SK-N-SH (cell line): ENCODE data around the gene UVRAG. TPM values are rescaled to one million over a fixed set of nuclear protein-coding genes. Genes with fewer than 3 reads are reported as not detected.

ENCODE experiments used
- CTCF ChIA-PET: fragments of 300-600, 350-600 bp; formaldehyde crosslinking; extraction: SDS; loops from one replicate; lab custom pipeline; 2021; lab: Yijun Ruan, JAX
- POLR2A ChIA-PET: fragments of 350-600 bp; sonication (Branson Sonifier 250); formaldehyde crosslinking; extraction: SDS; loops from one replicate; lab custom pipeline; 2020; ENCODE audit warnings: antibody characterized with exemption, inconsistent platforms; lab: Yijun Ruan, JAX
- DNase-seq: peaks from one replicate; pipeline ENCODE4 v3.0.0; 2012
- H2AFZ ChIP-seq: fragments of 200-600 bp; sonication (generic); 2 replicates; pipeline ENCODE4 v1.8.1; 2016; ENCODE audit warnings: antibody characterized with exemption, mild to moderate bottlenecking, low read depth
- H3F3A ChIP-seq: fragments of 200-600 bp; sonication (generic); replicated peaks from 2 replicates; pipeline ENCODE3; 2016; ENCODE audit warnings: antibody characterized with exemption, mild to moderate bottlenecking; ENCODE audit not compliant: insufficient read depth
- H3K27ac ChIP-seq, 2 experiments: fragments of 200-500 bp in 1 of 2; fragments of 200-600 bp in 1 of 2; sonication (Bioruptor generic) in 1 of 2; sonication (generic), shearing (Covaris generic) in 1 of 2; 2 replicates each; pipeline versions ENCODE4 v1.5.1 to v1.6.1; 2014 to 2016; ENCODE audit warnings: low read depth in 2 of 2, inconsistent platforms in 1 of 2, low read length in 1 of 2, mild to moderate bottlenecking in 1 of 2, mixed read lengths in 1 of 2
- H3K27me3 ChIP-seq: fragments of 200-600 bp; sonication (generic), shearing (Covaris generic); 2 replicates; pipeline ENCODE4 v1.6.1; 2016; ENCODE audit warnings: mixed run types; ENCODE audit not compliant: insufficient read depth
- H3K36me3 ChIP-seq, 2 experiments: fragments of 200-500 bp in 1 of 2; fragments of 200-600 bp in 1 of 2; sonication (Bioruptor generic) in 1 of 2; sonication (generic) in 1 of 2; replicated peaks in 1 of 2; 2 replicates each; pipeline versions ENCODE3 to v1.5.1; 2014 to 2016; ENCODE audit warnings: low read length in 1 of 2, mild to moderate bottlenecking in 1 of 2; ENCODE audit not compliant: insufficient read depth in 2 of 2, control insufficient read depth in 1 of 2
- H3K4me1 ChIP-seq, 2 experiments: fragments of 200-500 bp in 1 of 2; fragments of 200-600 bp in 1 of 2; sonication (Bioruptor generic) in 1 of 2; sonication (generic), shearing (Covaris generic) in 1 of 2; 2 replicates each; pipeline versions ENCODE4 v1.5.1 to v1.6.1; 2014 to 2016; ENCODE audit warnings: low read depth in 1 of 2, low read length in 1 of 2, mixed run types in 1 of 2; ENCODE audit not compliant: insufficient read depth in 2 of 2, control insufficient read depth in 1 of 2
- H3K4me2 ChIP-seq: fragments of 200-600 bp; sonication (generic), shearing (Covaris generic); 2 replicates; pipeline ENCODE4 v1.6.1; 2017; ENCODE audit warnings: mixed run types
- H3K4me3 ChIP-seq, 2 experiments: fragments of 200-500 bp in 1 of 2; fragments of 200-600 bp in 1 of 2; sonication (Bioruptor generic) in 1 of 2; sonication (generic), shearing (Covaris generic) in 1 of 2; 2 replicates each; pipeline versions ENCODE4 v1.5.1 to v1.8.1; 2014 to 2016; ENCODE audit warnings: low read depth in 2 of 2, inconsistent platforms in 1 of 2, low read length in 1 of 2, mild to moderate bottlenecking in 1 of 2, mixed read lengths in 1 of 2, moderate library complexity in 1 of 2
- H3K79me2 ChIP-seq: fragments of 200-600 bp; sonication (generic); 2 replicates; pipeline ENCODE4 v1.8.1; 2017; ENCODE audit warnings: mild to moderate bottlenecking; ENCODE audit not compliant: insufficient read depth
- H3K9ac ChIP-seq: fragments of 200-600 bp; sonication (generic); 2 replicates; pipeline ENCODE4 v1.6.1; 2017; ENCODE audit warnings: mixed run types
- H3K9me2 ChIP-seq: fragments of 200-600 bp; sonication (generic); 2 replicates; pipeline ENCODE4 v1.6.1; 2017; ENCODE audit warnings: mixed run types
- H3K9me3 ChIP-seq: fragments of 200-600 bp; sonication (generic); 2 replicates; pipeline ENCODE4 v1.6.1; 2017; ENCODE audit warnings: mixed run types, mild to moderate bottlenecking, moderate library complexity
- H4K20me1 ChIP-seq: fragments of 200-600 bp; sonication (generic); 2 replicates; pipeline ENCODE4 v1.6.1; 2017; ENCODE audit warnings: mild to moderate bottlenecking, mixed run types; ENCODE audit not compliant: insufficient read depth
- ELF1 ChIP-seq: IDR thresholded peaks from 2 replicates; pipeline ENCODE4 v1.4.0; 2012
- EP300 ChIP-seq, 2 experiments: IDR thresholded peaks; 2 replicates each; pipeline versions ENCODE4 v1.4.0 to v1.6.1; 2012; ENCODE audit warnings: borderline replicate concordance in 1 of 2, low read depth in 1 of 2, low read length in 1 of 2
- FOSL2 ChIP-seq: IDR thresholded peaks from 2 replicates; pipeline ENCODE4 v1.4.0; 2012; ENCODE audit warnings: low read depth, mild to moderate bottlenecking, moderate library complexity, borderline replicate concordance
- FOXJ3 ChIP-seq: sonication (generic); formaldehyde crosslinking; IDR thresholded peaks from 2 replicates; pipeline ENCODE4 v1.5.1; 2020; ENCODE audit warnings: mild to moderate bottlenecking, missing genetic modification reagents
- JUND ChIP-seq: IDR thresholded peaks from 2 replicates; pipeline ENCODE4 v1.4.0; 2012
- MAX ChIP-seq: IDR thresholded peaks from 2 replicates; pipeline ENCODE4 v1.4.0; 2012; ENCODE audit warnings: low read depth
- MXI1 ChIP-seq: IDR thresholded peaks from 2 replicates; pipeline ENCODE4 v1.6.1; 2012; ENCODE audit warnings: mild to moderate bottlenecking, low read depth, low read length, improper control_type of control experiment
- PBX3 ChIP-seq: IDR thresholded peaks from 2 replicates; pipeline ENCODE4; 2012
- POLR2AphosphoS5 ChIP-seq: IDR thresholded peaks from 2 replicates; pipeline ENCODE4 v1.6.1; 2012; ENCODE audit warnings: low read depth, low read length
- RAD21 ChIP-seq: IDR thresholded peaks from 2 replicates; pipeline ENCODE4 v1.6.1; 2012; ENCODE audit warnings: mild to moderate bottlenecking, low read length
- RFX5 ChIP-seq: IDR thresholded peaks from 2 replicates; pipeline ENCODE4 v1.6.1; 2012; ENCODE audit warnings: mild to moderate bottlenecking, improper control_type of control experiment, low read length
- SIN3A ChIP-seq: IDR thresholded peaks from 2 replicates; pipeline ENCODE4 v1.6.1; 2012; ENCODE audit warnings: low read depth, mild to moderate bottlenecking, low read length, moderate library complexity, borderline replicate concordance
- SMC3 ChIP-seq: IDR thresholded peaks from 2 replicates; pipeline ENCODE4 v1.6.1; 2012; ENCODE audit warnings: low read depth, low read length, improper control_type of control experiment
- WGBS: methylation state at CpG from one replicate; pipeline ENCODE4 v1.1.6; 2017; ENCODE audit warnings: low lambda C conversion rate; 5-methylcytosine and 5-hydroxymethylcytosine counted together
- polyA plus RNA-seq, 3 experiments: library from polyadenylated mRNA; depleted of rRNA; stranded (reverse); fragments of >200 nt; gene quantifications; 2 replicates each; pipeline ENCODE4 v1.2.3, GENCODE V29; 2012

The UVRAG gene
- polyA plus RNA-seq, 1 of the 3 experiments (the other 2 are of a cell fraction): 5.8 TPM

- TF ChIP-seq MAX: no peak
- TF ChIP-seq MXI1: no peak
- no peak for TF ChIP-seq ELF1
- TF ChIP-seq, all 33 proteins: peak for 0
Measured at GRCh38 chr11:76151556-76152085, 336.6 kb downstream of the UVRAG start (continued).

GRCh38 chr11:76152086-76152681 is 337.2 kb downstream of the UVRAG start:
- Histone ChIP-seq H3K4me3 (peak overlapping the region in 1 of 2 experiments; percentile 46; a peak in 1 of 4 replicates), H3K79me2 (no peaks in the 10 kb centered on the region), H3K9ac (no peak overlapping the region), H3K9me3 (no peaks in the 10 kb centered on the region), H3K36me3 (no peaks in the 10 kb centered on the region), H3F3A (no peaks in the 10 kb centered on the region), H2AFZ (no peak overlapping the region), H4K20me1 (no peaks in the 10 kb centered on the region), H3K27me3 (no peaks in the 10 kb centered on the region), H3K4me2 (no peak overlapping the region), H3K27ac (no peak overlapping the region), H3K9me2 (no peaks in the 10 kb centered on the region), H3K4me1 (peaks cover 0 to 37% of the 10 kb centered on the region in 2 experiments; a peak in 2 of 4 replicates)
- TF ChIP-seq RAD21: no peak
- TF ChIP-seq SIN3A: no peak
- TF ChIP-seq JUND: no peak
- no peak for TF ChIP-seq FOSL2
- TF ChIP-seq MAX: no peak
- TF ChIP-seq SMC3: no peak
- no peak for TF ChIP-seq POLR2AphosphoS5
- no peak for TF ChIP-seq ELF1
- no peak for TF ChIP-seq RFX5
- TF ChIP-seq MXI1: no peak
- no peak for TF ChIP-seq PBX3
- TF ChIP-seq FOXJ3: no peak
- TF ChIP-seq EP300 (IDR thresholded peaks at IDR 0.05; ENCODE audit: borderline replicate concordance in 1 of 2, low read depth in 1 of 2, low read length in 1 of 2): no peak
- CTCF ChIA-PET: interaction anchor here (1.2 kb wide), 1 partner anchor 56 kb away, joined by 5 read pairs; no protein-coding TSS in a partner anchor
- DNase-seq: no peak
- POLR2A ChIA-PET: no interaction called here
- 87% methylated on average over 30 of the region's 30 CpGs for WGBS
